Lower lobe of right lung (tissue), 2 donors: ENCODE measurements around the gene MRNIP. TPM values are rescaled to one million over a fixed set of nuclear protein-coding genes. Genes with fewer than 3 reads are reported as not detected.

Source experiments
- ATAC-seq, 2 donors: fragments of 200-7000 bp; cut with Tn5 transposase; one replicate each; pipeline ENCODE4 v1.9.1; 2020 to 2022; ENCODE audit warnings: mild to moderate bottlenecking in 2 of 2, moderate library complexity in 2 of 2
- DNase-seq: peaks from one replicate; pipeline ENCODE4 v3.0.0-alpha.2; 2020
- H3K27ac ChIP-seq: fragments of 200-600 bp; one replicate; pipeline ENCODE4 v1.8.0; 2022
- H3K27me3 ChIP-seq: fragments of 200-600 bp; one replicate; pipeline ENCODE4 v1.8.0; 2022; ENCODE audit warnings: low read depth
- H3K36me3 ChIP-seq: fragments of 200-600 bp; one replicate; pipeline ENCODE4 v1.8.0; 2022; ENCODE audit warnings: mild to moderate bottlenecking
- H3K4me1 ChIP-seq: fragments of 200-600 bp; one replicate; pipeline ENCODE4 v1.8.0; 2022
- H3K4me3 ChIP-seq: fragments of 200-600 bp; one replicate; pipeline ENCODE4 v1.8.0; 2022; ENCODE audit warnings: mild to moderate bottlenecking
- H3K9me3 ChIP-seq: fragments of 200-600 bp; one replicate; pipeline ENCODE4 v1.8.0; 2022
- CTCF ChIP-seq: fragments of 200-600 bp; IDR thresholded peaks from one replicate; pipeline ENCODE4 v1.8.0; 2022; ENCODE audit warnings: antibody characterized with exemption, mild to moderate bottlenecking
- intact Hi-C: fragments of 100-400 bp; cut with DNase I; formaldehyde crosslinking; loops from one replicate; pipeline ENCODE4 v1.11.0; 2022
- total RNA-seq: library from RNA; stranded (reverse); fragmentation: NEBNext Ultra II Directional; extraction: Animal tissue kit (Norgen Biotek cat#: 25700); gene quantifications from one replicate; pipeline ENCODE4 v1.2.1, GENCODE V29; 2021
- donor health status: DM: no; HTN: yes; CAD: no; lungs with severe emphysema.

MRNIP gene
- total RNA-seq, 1 donor from 2014 or later: 25.0 TPM

- DNase-seq (peak; percentile 46), ATAC-seq (no peak)
- Histone ChIP-seq H3K4me1 (peaks cover 40% of the 10 kb centered on the region), H3K36me3 (peaks cover 13% of the 10 kb centered on the region), H3K27ac (no peak overlapping the region), H3K4me3 (peak overlapping the region; percentile 60), H3K27me3 (no peaks in the 10 kb centered on the region), H3K9me3 (no peaks in the 10 kb centered on the region)
- intact Hi-C loops: no loop called here
- TF ChIP-seq CTCF: no peak
Measured at GRCh38 chr5:179816401-179816795, 42.2 kb downstream of the MRNIP start.

- Histone ChIP-seq H3K9me3 (no peaks in the 10 kb centered on the region), H3K27me3 (no peaks in the 10 kb centered on the region), H3K36me3 (peaks cover 13% of the 10 kb centered on the region), H3K4me3 (no peak overlapping the region), H3K27ac (no peak overlapping the region), H3K4me1 (peaks cover 40% of the 10 kb centered on the region)
- intact Hi-C loops: no loop called here
- DNase-seq (no peak), ATAC-seq (no peak)
- TF ChIP-seq CTCF: no peak
Measured at GRCh38 chr5:179815491-179816249, 42.9 kb downstream of the MRNIP start.

- no peak for ATAC-seq
- TF ChIP-seq CTCF: no peak
- no peak overlapping the region for H3K27ac ChIP-seq
- H3K36me3 ChIP-seq: peaks cover 13% of the 10 kb centered on the region
- DNase-seq: no peak
- H3K9me3 ChIP-seq: no peaks in the 10 kb centered on the region
- intact Hi-C loops: no loop called here
- H3K27me3 ChIP-seq: no peaks in the 10 kb centered on the region
- no peak overlapping the region for H3K4me3 ChIP-seq
- peaks cover 27% of the 10 kb centered on the region for H3K4me1 ChIP-seq
Measured at GRCh38 chr5:179814090-179814489, 44.5 kb downstream of the MRNIP start.

GRCh38 chr5:179812997-179813607 lies 45.5 kb downstream of the MRNIP start:
- no peak for TF ChIP-seq CTCF
- Histone ChIP-seq H3K27me3 (no peaks in the 10 kb centered on the region), H3K4me1 (peaks cover 21% of the 10 kb centered on the region), H3K27ac (no peak overlapping the region), H3K36me3 (peaks cover 13% of the 10 kb centered on the region), H3K9me3 (no peaks in the 10 kb centered on the region), H3K4me3 (no peak overlapping the region)
- ATAC-seq: no peak
- DNase-seq: no peak
- intact Hi-C loops: no loop called here

GRCh38 chr5:179812135-179812825 lies 46.3 kb downstream of the MRNIP start:
- DNase-seq: peak; percentile 45
- no peak overlapping the region for H3K27ac ChIP-seq
- peaks cover 21% of the 10 kb centered on the region for H3K4me1 ChIP-seq
- H3K36me3 ChIP-seq: peaks cover 13% of the 10 kb centered on the region
- no peak for ATAC-seq
- H3K4me3 ChIP-seq: no peak overlapping the region
- no peak for TF ChIP-seq CTCF
- H3K9me3 ChIP-seq: no peaks in the 10 kb centered on the region
- intact Hi-C loops: no loop called here
- H3K27me3 ChIP-seq: no peaks in the 10 kb centered on the region
